Activated CD4-positive, alpha-beta T cell treated with anti-CD3 and anti-CD28 coated beads, Interleukin-2, Interleukin-6, amounts not matched to agents 100 ng/mL and 50 ng/mL, durations not matched to agents 16 hours and 8 hours (primary cell): Measurements from ENCODE around the gene TMEM135.
"Not testable (repeated sequence)": the region's sequence is repeated elsewhere in the genome, so short reads cannot be mapped to it uniquely, and the experiment has no call there.

ENCODE experiments used
- DNase-seq: peaks from one replicate; pipeline ENCODE4 v3.0.0-alpha.2; 2020

The TMEM135 gene

GRCh38 chr11:87143641-87144040, 105.9 kb downstream of the TMEM135 start:
- DNase-seq, result no peak

DNA sequence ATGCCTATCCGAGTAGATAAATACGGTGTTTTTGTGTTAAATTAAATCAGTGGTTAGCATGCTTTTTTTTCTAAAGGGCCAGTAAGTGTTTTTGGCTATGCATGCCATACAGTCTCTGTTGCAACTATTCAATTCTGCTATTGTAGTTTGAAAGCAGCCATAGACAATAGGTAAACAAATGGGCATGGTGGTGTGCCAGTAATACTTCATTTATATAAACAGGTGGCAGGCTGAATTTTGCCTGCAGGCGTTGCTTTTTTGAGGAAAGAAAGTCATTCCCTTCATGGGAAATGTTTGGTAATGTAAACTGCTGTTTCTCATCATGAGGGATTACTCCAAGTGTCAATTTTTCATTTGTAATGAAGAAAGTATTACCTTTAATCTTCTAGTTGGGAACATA, 106.5 kb downstream of the TMEM135 start:
- no peak for DNase-seq

DNA sequence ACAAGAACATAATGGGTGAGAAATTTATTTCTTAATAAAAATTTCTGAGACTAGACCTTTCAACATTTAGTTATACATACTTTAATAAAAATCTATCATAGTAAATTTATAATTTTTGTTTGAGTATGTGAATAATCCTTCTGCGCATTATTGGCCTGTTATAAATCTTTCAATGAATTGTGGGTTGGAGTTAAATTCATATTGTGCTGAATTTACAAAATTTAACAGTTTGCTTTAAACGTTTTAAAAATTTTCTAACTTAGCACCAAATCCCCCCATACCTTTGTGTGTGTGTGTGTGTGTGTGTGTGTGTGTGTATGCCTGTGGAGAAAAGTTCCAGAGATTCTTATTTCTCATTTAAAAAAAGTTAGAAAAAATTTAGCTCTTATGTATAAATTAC, 111.0 kb downstream of the TMEM135 start:
- DNase-seq, result no peak

- not testable (repeated sequence) for DNase-seq
These were observed 112.0 kb downstream of the TMEM135 start for GRCh38 chr11:87149782-87150181.

DNA sequence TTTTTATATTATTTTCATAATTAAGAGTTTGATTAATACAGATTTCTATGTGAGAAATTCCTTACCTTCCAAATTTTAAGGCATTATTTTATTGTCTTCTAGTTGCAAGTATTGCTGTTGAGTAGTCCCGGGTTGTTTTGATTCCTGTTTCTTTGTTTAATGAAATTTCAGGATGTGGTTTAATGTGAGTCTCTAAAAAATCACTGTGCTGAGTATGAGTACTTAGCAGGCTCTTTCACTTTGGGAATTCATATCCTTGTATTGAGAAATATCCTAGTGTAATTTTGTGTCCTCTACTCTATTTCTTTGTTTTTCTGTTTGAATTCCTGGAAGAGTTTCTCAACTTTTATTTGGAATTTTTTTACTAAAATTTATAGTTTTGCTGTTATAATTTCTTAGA, 113.2 kb downstream of the TMEM135 start:
- no peak for DNase-seq

DNA sequence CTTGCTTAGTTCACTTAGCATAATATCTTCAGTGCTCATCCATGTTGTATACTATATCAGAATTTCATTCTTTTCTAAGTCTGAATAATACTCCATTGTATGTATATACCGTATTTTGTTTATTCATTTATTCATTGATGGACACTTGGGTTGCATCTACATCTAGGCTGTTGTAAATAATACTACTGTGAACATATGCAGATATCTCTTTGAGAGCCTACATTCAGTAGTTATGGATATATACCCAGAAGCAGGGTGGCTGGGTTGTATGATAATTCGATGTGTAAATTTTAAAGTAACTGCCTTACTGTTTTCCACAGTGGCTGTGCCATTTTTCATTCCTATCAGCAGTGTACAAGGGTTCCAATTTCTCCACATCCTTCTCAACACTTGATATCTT, 116.5 kb downstream of the TMEM135 start:
- no peak for DNase-seq

DNA sequence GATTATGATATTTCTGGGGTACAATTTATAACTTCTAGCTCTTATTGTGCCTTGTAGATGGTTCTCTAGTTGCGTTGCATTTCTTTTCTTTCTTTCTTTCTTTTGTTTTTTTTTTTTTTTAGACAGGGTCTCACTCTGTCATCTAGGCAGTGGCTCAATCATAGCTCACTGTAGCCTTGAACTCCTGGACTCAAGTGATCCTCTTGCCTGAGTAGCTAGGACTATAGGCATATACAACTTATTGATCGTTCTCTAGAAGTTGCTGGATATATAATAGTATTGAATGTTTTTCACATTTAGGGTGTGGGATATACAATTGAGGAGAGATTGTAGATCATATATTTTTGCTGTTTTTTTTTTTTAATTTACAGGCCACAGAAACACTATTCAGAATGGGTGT, 119.2 kb downstream of the TMEM135 start:
- DNase-seq, result no peak

- DNase-seq, result not testable (repeated sequence)
These were observed 131.3 kb downstream of the TMEM135 start for GRCh38 chr11:87169076-87169475.

DNA sequence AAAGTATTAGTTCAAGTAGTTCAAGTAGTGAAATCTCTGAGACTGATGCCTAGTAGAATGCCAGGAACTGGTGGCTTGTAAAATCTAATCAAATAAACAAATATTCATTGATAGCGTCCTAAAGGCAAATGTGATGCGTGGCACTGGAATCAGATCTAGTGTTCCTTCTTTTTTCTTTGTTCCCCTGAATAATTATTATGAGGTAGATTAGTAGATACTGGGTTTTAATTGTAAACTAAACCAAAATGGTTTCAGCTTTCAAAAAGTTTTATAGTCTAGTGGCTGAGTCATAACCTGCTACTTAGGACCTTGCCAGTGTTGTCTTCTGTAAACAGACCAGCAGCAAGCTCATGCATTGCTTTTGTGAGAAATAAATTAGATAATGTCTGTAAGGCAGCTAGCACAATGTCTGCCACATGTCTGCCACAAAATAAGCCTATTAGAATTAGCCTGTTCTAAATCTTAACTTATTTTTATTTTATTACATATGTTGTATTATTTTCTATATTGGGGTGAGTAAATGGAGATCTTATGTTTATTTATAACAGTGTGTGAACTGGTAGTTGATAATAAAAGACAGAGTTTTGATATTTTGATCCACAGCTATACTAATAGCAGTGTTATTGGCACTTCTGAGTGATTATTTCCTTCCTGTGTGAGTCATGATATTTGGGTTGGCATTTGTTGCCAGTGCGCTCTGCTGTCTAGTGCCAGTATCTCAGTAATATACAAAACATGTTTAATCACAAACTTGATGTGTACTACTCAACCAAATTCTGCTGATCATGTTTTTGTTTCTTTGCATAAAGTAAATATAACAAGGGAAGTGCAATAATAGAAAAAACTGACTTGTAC, 135.7 kb downstream of the TMEM135 start:
- no peak for DNase-seq

DNA sequence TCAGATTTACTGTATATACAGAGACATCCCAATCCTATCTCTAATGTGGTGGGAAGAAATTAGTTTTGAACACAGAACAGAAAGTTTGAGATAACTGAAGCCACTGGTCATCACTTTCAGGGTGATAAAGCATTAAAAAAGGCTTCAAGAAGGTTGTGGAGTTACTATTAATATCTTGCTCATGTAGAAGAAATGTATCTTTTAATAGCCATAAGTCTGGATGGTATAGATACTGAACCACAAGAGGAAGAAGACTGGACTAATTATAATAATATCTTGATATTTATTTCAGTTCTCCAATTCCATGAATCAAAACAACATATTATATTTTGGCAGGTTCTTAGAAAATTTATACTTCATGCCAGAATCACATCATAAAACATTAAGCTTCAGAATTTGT, 137.1 kb downstream of the TMEM135 start:
- no peak for DNase-seq

DNA sequence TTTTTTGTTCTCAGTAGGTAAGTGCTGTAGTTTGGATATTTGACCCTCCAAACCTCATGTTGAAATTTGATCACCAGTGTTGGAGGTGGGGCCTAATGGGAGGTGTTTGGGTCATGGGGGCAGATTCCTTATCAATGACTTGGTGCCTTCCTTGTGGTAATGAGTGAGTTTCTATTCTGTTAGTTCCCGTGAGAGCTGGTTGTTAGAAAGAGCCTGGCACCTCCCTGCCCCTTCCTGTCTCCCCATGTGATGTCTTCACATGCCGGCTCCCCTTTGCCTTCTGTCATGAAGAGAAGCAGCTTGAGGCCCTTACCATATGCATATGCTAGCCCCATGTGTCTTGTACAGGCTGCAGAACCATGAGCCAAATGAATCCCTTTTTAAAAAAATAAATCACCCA, 138.3 kb downstream of the TMEM135 start:
- DNase-seq, result no peak

- no peak for DNase-seq
These were observed 141.9 kb downstream of the TMEM135 start for GRCh38 chr11:87179621-87180020.

GRCh38 chr11:87180742-87181141, 143.0 kb downstream of the TMEM135 start:
- DNase-seq, result no peak

GRCh38 chr11:87181143-87181542, 143.4 kb downstream of the TMEM135 start:
- no peak for DNase-seq

GRCh38 chr11:87185228-87185627, 147.5 kb downstream of the TMEM135 start:
- DNase-seq, result no peak

DNA sequence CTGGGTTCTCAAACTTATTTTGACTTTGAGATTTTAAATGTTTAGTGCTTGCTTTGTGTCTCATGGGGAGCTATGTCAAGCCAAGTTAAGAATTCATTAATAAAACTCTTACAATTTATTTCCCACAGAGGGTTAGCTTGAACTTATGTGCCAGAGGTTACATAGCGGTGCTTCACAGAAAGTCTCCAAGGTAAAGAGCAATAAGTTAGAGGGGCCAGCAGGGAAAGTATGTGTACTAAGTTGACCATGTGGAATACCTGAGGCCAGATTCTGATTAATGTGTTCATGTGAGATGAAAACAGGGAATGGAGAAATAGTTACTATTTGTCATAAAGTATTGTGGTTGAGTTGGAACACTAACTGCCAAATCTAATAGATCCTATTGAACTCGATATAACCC, 149.3 kb downstream of the TMEM135 start:
- no peak for DNase-seq

DNA sequence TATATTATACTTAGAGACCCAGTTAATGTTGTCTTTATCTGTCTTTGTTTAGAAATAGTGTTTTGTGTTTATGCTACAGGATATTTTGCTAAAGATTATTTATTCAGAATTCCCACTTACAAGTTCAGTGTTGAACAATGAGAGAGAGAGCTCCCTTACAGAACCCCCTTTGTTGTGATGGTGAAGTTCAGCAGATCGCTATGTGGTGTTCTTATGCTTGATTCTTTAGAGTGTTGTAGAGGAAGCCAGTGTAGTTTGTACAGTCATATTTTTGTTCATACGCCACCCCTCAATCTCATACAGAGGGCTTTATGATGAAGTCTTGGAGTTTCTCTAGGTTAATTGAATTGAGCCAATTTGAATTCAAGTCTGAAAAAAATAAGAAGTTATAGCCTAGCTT, 150.2 kb downstream of the TMEM135 start:
- no peak for DNase-seq

GRCh38 chr11:87188396-87188795, 150.7 kb downstream of the TMEM135 start:
- DNase-seq, result not testable (repeated sequence)

GRCh38 chr11:87188921-87189320, 151.2 kb downstream of the TMEM135 start:
- not testable (repeated sequence) for DNase-seq

DNA sequence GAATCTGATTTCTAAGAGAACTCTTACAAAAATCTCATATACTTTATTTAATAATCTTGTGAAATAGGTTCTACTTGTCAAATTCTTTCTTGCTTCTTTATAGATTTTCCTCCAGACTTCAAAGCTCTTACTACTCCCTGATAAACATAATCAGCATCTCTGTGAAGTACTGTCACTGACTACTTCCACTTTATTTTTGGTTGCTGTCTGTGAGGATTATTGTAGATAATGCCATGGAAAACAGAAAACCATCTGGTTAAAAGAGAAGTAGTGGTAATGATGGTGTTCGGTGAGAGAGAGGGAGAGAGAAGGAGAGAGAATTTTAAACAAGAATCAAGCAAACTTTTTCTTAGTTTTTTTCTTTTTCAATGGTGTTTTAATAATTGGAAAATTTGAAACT, 152.3 kb downstream of the TMEM135 start:
- no peak for DNase-seq

GRCh38 chr11:87193756-87194470, 156.2 kb downstream of the TMEM135 start:
- DNase-seq, result no peak

- no peak for DNase-seq
These were observed 157.5 kb downstream of the TMEM135 start for GRCh38 chr11:87194985-87195820.

DNA sequence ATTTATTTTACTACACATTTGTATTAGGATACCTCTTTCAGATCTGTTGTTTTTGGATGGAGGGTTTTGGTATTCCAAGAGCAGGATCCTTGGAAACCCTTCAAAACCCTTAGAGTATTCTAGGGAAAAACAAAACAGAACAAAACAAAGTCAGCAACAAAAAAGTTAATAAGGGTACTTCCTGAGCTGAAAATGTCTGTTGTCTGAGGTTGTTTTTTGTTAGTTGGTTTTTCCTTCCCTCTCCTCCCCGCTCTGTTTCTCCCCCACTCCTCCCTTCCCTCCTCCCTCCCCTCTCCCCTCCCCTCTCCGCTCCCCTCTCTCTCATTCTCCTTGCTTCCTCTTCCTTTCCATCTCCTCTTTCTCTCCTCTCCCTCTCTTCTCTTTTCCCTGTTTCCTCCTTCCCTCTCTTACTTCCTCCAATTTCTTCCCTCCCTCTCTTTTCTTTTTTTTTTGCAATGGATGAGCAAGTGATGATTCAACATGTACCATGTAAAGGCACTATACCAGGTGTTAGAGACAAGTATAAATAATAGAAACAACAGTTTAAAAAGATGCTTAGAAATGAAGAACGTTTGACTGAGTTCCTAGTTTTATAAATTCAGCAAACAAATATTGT, 160.6 kb downstream of the TMEM135 start:
- DNase-seq, result no peak
